WTC11 (cell line): ENCODE results near the gene MAN2B2. TPM values are rescaled to one million over a fixed set of nuclear protein-coding genes. Genes with fewer than 3 reads are reported as not detected.

ENCODE experiments used
- ATAC-seq: fragments of 200-7000 bp; cut with Tn5 transposase; 2 replicates; pipeline ENCODE4 v1.10.0; 2021; ENCODE audit warnings: mild to moderate bottlenecking, moderate library complexity
- CTCF ChIA-PET: fragments of 300-600 bp; sonication (Branson Sonifier 250); formaldehyde crosslinking; loops from one replicate; lab custom pipeline; 2021; ENCODE audit warnings: antibody characterized with exemption; lab: Charles Lee
- POLR2A ChIA-PET: fragments of 350-600 bp; sonication (Branson Sonifier 250); formaldehyde crosslinking; loops from one replicate; lab custom pipeline; 2021; ENCODE audit warnings: antibody characterized with exemption; lab: Charles Lee
- DNase-seq: peaks from one replicate; pipeline ENCODE4 v3.0.0; 2021; ENCODE audit warnings: low spot score
- H3K27ac Mint-ChIP-seq: 2 replicates; pipeline ENCODE4 v1.8.0; 2021; ENCODE audit warnings: mixed read lengths
- H3K27me3 Mint-ChIP-seq: 2 replicates; pipeline ENCODE4 v1.8.0; 2021; ENCODE audit warnings: low read depth, mild to moderate bottlenecking, moderate library complexity, mixed read lengths
- H3K36me3 Mint-ChIP-seq: 2 replicates; pipeline ENCODE4 v1.8.0; 2021; ENCODE audit warnings: mixed read lengths
- H3K4me1 Mint-ChIP-seq: 2 replicates; pipeline ENCODE4 v1.8.0; 2022; ENCODE audit warnings: mixed read lengths
- H3K4me3 Mint-ChIP-seq: 2 replicates; pipeline ENCODE4 v1.8.0; 2021; ENCODE audit warnings: mild to moderate bottlenecking, moderate library complexity, mixed read lengths
- H3K9me3 Mint-ChIP-seq: 2 replicates; pipeline ENCODE4 v1.8.0; 2021; ENCODE audit warnings: mixed read lengths
- AFF4 ChIP-seq: sonication (generic); formaldehyde crosslinking; IDR thresholded peaks from 2 replicates; pipeline ENCODE4 v1.8.1; 2023; ENCODE audit warnings: mild to moderate bottlenecking, missing genetic modification reagents, borderline replicate concordance
- ATF2 ChIP-seq: sonication (generic); formaldehyde crosslinking; IDR thresholded peaks from 2 replicates; pipeline ENCODE4 v1.8.1; 2022; ENCODE audit warnings: low read depth, missing genetic modification reagents, borderline replicate concordance
- E2F5 ChIP-seq: sonication (generic); formaldehyde crosslinking; IDR thresholded peaks from 2 replicates; pipeline ENCODE4 v1.8.1; 2022; ENCODE audit warnings: mild to moderate bottlenecking, moderate library complexity, missing genetic modification reagents
- ELF4 ChIP-seq: sonication (generic); formaldehyde crosslinking; IDR thresholded peaks from 2 replicates; pipeline ENCODE4 v1.8.1; 2022; ENCODE audit warnings: low read depth, mild to moderate bottlenecking, moderate library complexity, missing genetic modification reagents
- FOXK1 ChIP-seq: sonication (generic); formaldehyde crosslinking; IDR thresholded peaks from 2 replicates; pipeline ENCODE4 v1.8.0; 2022; ENCODE audit warnings: mild to moderate bottlenecking, moderate library complexity, missing genetic modification reagents
- GABPB1 ChIP-seq: sonication (generic); formaldehyde crosslinking; IDR thresholded peaks from 2 replicates; pipeline ENCODE4 v1.8.1; 2023; ENCODE audit warnings: mild to moderate bottlenecking, missing genetic modification reagents
- IRF2 ChIP-seq: sonication (generic); formaldehyde crosslinking; IDR thresholded peaks from 2 replicates; pipeline ENCODE4 v1.8.0; 2022; ENCODE audit warnings: low read depth, missing genetic modification reagents, borderline replicate concordance
- MLX ChIP-seq: sonication (generic); formaldehyde crosslinking; IDR thresholded peaks from 2 replicates; pipeline ENCODE4 v1.8.1; 2023; ENCODE audit warnings: mild to moderate bottlenecking, missing genetic modification reagents, moderate library complexity
- MXD4 ChIP-seq: fragments of 250-450 bp; sonication (Bioruptor Pico); IDR thresholded peaks from 2 replicates; pipeline ENCODE4 v1.8.0; 2021; ENCODE audit warnings: mild to moderate bottlenecking, moderate library complexity, borderline replicate concordance
- MYBL2 ChIP-seq: sonication (generic); formaldehyde crosslinking; IDR thresholded peaks from 2 replicates; pipeline ENCODE4 v1.8.1; 2023; ENCODE audit warnings: mild to moderate bottlenecking, moderate library complexity, missing genetic modification reagents
- NFE2L1 ChIP-seq: sonication (generic); formaldehyde crosslinking; IDR thresholded peaks from 2 replicates; pipeline ENCODE4 v1.8.1; 2023; ENCODE audit warnings: missing genetic modification reagents
- PRRX2 ChIP-seq: fragments of 250-450 bp; sonication (Bioruptor Pico); IDR thresholded peaks from 2 replicates; pipeline ENCODE4 v1.8.0; 2021; ENCODE audit warnings: mild to moderate bottlenecking
- SMAD3 ChIP-seq: sonication (generic); formaldehyde crosslinking; IDR thresholded peaks from 2 replicates; pipeline ENCODE4 v1.8.0; 2022; ENCODE audit warnings: missing genetic modification reagents, mild to moderate bottlenecking, borderline replicate concordance
- USF2 ChIP-seq: sonication (generic); formaldehyde crosslinking; IDR thresholded peaks from 2 replicates; pipeline ENCODE4 v1.8.1; 2023; ENCODE audit warnings: mild to moderate bottlenecking, missing genetic modification reagents, moderate library complexity
- ZBTB21 ChIP-seq: sonication (generic); formaldehyde crosslinking; IDR thresholded peaks from 2 replicates; pipeline ENCODE4 v1.8.1; 2023; ENCODE audit warnings: mild to moderate bottlenecking, missing genetic modification reagents, borderline replicate concordance
- ZBTB43 ChIP-seq: sonication (generic); formaldehyde crosslinking; IDR thresholded peaks from 2 replicates; pipeline ENCODE4 v1.8.1; 2023; ENCODE audit warnings: mild to moderate bottlenecking, missing genetic modification reagents
- ZNF219 ChIP-seq: sonication (generic); formaldehyde crosslinking; IDR thresholded peaks from 2 replicates; pipeline ENCODE4 v1.8.0; 2023; ENCODE audit warnings: missing genetic modification reagents, mild to moderate bottlenecking, borderline replicate concordance
- ZNF396 ChIP-seq: fragments of 250-450 bp; sonication (Bioruptor Pico); IDR thresholded peaks from 2 replicates; pipeline ENCODE4 v1.8.0; 2021; ENCODE audit warnings: mild to moderate bottlenecking, moderate library complexity, borderline replicate concordance
- ZNF416 ChIP-seq: fragments of 250-450 bp; sonication (Bioruptor Pico); IDR thresholded peaks from 2 replicates; pipeline ENCODE4 v1.9.0; 2021; ENCODE audit warnings: mild to moderate bottlenecking, inconsistent platforms
- total RNA-seq: library from RNA; stranded (reverse); gene quantifications from 3 replicates; pipeline ENCODE4 v1.2.3, GENCODE V29; 2021
- TF ChIP-seq, protein P1 (sequence below): sonication (generic); formaldehyde crosslinking; IDR thresholded peaks from 2 replicates; pipeline ENCODE4 v1.8.1; 2022; ENCODE audit warnings: mild to moderate bottlenecking, missing genetic modification reagents, moderate library complexity, borderline replicate concordance

The MAN2B2 gene
- total RNA-seq, 1 experiment from 2014 or later, result 6.3 TPM

DNA sequence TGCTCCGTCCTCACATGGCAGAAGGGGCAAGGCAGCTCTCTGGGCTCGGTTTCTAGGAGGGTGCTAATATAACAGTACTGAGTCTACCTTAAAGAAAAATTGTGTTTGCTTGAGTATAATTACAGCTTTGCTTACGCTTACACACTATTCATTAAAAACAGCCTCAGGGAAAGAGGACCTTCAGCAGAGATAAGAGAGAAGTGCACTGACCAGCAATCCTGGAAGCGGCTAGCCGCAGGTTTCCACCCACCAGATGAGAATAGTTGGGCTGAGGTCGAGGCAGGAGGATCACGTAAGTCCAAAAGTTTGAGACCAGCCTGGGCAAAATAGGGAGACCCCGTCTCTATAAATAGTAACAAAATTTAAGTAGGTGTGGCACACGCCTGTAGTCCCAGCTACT is 50.3 kb downstream of the MAN2B2 start (continued):
- TF ChIP-seq USF2 (no peak), FOXK1 (no peak), ELF4 (CRISPR knock-in tag) (no peak), SMAD3 (CRISPR knock-in tag) (no peak), ZNF396 (CRISPR knock-in tag) (no peak), ATF2 (CRISPR knock-in tag) (no peak), PRRX2 (CRISPR knock-in tag) (no peak)

GRCh38 chr4:6626066-6626465 is 51.1 kb downstream of the MAN2B2 start:
- Mint-ChIP-seq H3K27ac (no peak overlapping the region; the same call in 1 of the 2 replicates), H3K4me1 (peaks cover 10% of the 10 kb centered on the region; the same call in 1 of the 2 replicates), H3K9me3 (no peaks in the 10 kb centered on the region), H3K27me3 (no peaks in the 10 kb centered on the region), H3K36me3 (no peaks in the 10 kb centered on the region), H3K4me3 (no peak overlapping the region)
- ATAC-seq (no peak), DNase-seq (no peak)
- POLR2A ChIA-PET, result no interaction called here
- CTCF ChIA-PET, result interaction anchor here (0.7 to 2.1 kb wide), 4 partner anchors 9 to 294 kb away, joined by 4 to 5 read pairs (median 4); no protein-coding TSS in a partner anchor
- TF ChIP-seq MYBL2 (CRISPR knock-in tag), result no peak
- TF ChIP-seq NFE2L1 (CRISPR knock-in tag), result no peak
- TF ChIP-seq MXD4 (CRISPR knock-in tag), result no peak
- no peak for TF ChIP-seq ZBTB43 (CRISPR knock-in tag)
- TF ChIP-seq FOXK1, result no peak
- TF ChIP-seq IRF2, result no peak
- TF ChIP-seq E2F5 (CRISPR knock-in tag), result no peak
- no peak for TF ChIP-seq ZNF416 (CRISPR knock-in tag)
- TF ChIP-seq, protein P1, sequence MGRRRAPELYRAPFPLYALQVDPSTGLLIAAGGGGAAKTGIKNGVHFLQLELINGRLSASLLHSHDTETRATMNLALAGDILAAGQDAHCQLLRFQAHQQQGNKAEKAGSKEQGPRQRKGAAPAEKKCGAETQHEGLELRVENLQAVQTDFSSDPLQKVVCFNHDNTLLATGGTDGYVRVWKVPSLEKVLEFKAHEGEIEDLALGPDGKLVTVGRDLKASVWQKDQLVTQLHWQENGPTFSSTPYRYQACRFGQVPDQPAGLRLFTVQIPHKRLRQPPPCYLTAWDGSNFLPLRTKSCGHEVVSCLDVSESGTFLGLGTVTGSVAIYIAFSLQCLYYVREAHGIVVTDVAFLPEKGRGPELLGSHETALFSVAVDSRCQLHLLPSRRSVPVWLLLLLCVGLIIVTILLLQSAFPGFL (CRISPR knock-in tag), result no peak
- TF ChIP-seq GABPB1 (CRISPR knock-in tag), result no peak
- TF ChIP-seq AFF4 (CRISPR knock-in tag), result no peak
- TF ChIP-seq SMAD3 (CRISPR knock-in tag), result no peak
- TF ChIP-seq ZNF219 (CRISPR knock-in tag), result no peak
- TF ChIP-seq MLX (CRISPR knock-in tag), result no peak
- no peak for TF ChIP-seq ZBTB21
